Measurements from ENCODE around the gene XCL1.
"Not testable (repeated sequence)": the region's sequence is repeated elsewhere in the genome, so short reads cannot be mapped to it uniquely, and the experiment has no call there.

The XCL1 gene

GRCh38 chr1:168568346-168568745, 8.1 kb upstream of the XCL1 start:
- DNase-seq = no peak

DNA sequence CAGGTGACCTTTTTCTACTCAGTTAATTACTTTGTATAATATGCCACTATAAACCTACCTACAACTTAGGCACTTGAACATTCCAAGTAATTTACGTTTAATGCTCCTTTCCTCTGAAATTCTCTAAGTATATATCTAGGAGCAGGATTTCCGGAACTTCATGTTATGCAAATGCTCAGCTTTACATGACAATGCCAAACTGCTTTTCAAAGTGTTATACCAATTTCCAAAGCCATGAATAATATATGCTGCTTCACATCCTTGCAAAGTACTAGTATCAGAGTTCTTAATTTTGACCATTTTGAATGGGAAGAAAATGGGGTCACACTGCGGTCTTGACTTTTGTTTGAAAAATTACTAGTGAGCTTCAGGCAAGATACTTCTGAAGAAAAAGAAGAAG, 5.8 kb upstream of the XCL1 start:
- DNase-seq = no peak

DNA sequence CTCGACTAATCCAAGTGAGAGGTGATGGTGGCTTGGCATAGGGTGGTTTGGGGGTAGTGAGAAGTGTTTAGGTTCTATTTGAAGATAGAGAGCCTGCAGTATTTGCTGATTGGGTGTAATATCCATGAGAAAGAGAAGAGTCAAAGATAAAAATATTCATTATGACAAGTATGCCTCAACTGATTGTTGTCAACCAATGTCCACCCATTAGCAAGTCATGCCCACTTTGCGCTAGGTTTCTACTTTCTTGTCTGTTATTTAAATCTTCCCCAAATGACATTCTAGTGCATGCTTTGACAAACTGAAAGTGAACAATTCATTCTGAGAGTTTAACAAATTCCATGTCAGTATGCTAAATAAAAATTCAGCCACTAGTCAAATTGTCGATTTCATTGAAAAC, 3.8 kb upstream of the XCL1 start:
- DNase-seq = no peak

DNA sequence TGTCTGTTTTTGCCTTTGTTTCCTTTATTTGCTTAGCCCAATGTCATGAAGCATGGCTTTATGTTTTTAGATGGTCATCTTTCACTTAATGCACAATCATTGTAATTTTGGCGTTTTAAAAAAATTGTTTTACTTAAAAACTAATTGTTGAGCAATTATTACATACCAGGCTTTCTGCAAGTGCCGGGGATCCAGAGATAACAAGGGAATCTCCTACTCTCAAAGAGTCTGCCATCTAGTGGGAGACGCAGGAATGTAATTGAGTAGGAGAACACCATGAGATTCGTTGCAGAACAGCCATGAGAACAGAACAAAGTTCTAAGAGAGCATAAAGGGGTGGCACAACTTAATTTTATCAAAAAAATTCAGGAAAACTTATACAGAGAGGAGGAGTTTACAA, 2.2 kb upstream of the XCL1 start:
- DNase-seq = peak in 1 of 2 donors; percentile 24

DNA sequence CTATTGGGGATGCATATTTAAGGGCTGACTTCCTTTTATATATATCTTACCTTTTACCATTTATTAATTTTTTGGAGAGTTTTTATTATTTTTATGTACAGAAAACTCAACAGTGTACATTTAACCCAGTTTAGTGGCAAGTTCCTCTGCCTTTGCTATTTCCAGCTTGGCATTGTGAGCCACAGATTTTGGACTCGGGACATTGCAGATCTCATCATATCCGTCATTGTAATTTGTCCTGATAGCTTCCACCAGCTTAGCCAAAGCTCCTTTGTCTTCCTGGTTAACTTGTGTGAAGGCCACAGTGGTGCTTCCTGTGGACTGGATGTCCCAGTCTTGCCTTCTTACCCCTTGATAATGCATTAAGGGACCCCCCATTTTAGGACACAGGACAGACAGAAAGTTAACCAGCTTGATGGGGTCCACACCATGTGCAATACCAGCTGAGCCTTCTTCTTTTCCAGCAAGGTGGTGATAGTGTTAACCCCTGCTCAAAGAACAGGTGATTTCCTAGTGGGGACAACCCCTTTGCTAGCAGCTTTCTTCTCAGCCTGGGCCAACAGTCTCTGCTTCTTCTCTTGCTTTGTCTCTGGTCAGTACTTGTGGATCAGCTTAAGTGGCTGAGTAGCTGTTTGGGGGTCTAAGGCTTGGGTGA, 2.3 kb downstream of the XCL1 start:
- DNase-seq = not testable (repeated sequence)

DNA sequence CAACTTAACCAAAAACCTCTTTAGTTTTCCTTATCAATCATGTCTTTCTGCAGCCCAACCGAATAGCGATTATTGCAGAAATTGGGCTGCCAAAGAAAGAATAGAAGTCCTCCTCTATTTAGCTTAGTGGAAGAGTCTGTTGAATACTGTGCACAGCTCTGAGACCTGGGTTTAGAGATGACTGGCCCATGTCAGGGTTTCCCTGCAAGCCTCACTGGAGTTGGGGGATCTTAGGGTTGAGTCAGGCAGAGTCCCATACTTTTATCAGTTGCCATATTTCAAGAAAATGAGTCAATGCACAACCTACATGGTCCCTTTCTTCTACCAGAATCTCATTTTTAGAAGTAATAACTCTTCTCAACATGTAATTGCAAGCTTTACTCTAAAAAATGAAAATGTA, 3.9 kb downstream of the XCL1 start:
- not testable (repeated sequence) for DNase-seq

GRCh38 chr1:168580991-168581390, 4.6 kb downstream of the XCL1 start:
- not testable (repeated sequence) for DNase-seq

DNA sequence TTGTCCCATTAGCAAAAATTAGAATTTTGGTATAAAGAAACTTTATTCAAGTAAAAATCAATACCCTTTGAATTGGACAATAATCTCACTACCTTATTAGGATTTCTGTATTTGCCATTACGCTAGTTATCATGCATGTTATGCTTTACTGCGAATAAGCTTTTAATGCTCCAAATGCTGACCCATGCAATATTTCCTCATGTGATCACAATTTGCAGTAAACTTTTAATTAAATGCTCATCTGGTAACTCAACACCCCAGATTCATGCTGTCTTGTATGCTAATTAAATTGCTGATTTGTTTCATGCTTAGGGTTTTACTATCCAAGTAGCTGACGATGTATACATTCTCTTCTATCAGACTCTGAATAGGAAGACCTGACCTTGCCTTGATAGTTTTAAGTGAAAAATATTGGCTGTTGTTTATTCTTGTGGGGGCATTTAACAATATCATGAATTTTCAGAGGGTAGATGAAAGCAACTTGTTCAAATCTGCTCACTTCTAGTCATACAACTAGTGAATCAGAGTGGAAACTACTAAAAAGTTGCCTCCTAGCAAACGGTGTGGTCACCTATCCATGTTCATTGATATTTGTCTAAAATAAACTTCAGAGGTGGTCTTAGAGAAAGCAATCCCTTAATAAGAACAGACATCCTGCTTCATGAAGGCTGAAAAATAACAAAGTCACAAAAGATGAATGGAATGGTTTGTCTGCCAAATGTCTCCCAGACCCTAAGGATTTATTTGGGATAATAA, 5.6 kb downstream of the XCL1 start:
- DNase-seq = no peak

DNA sequence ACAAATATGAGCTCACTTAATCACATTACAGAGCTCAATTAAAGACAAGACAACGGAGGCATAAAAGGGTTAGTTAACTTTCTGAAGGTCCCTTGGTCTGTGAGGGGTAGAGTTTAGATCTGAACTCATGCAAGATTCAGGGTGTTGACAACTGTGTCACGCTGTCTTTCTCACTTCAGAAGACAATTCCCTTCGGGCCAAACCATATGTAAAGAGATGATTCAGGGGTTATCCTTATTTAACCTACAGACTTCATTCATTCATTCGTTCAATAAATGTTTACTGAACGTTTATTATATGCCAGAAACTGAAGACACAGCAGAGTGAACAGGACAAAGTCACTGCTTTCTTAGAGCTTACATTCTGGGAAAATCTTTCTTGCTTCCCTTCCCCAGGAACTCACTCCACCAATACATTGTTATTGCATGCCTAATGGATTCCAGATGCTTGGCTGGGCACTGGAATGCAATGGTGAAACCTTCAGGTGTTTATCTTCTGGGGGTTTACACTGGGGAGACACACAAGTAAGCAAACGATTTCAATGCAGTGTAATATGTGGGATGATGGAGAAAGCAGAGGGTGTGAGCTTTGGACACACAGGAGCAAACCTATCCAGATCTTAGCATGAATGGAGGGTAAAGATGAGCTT, 6.4 kb downstream of the XCL1 start:
- no peak for DNase-seq

GRCh38 chr1:168583571-168583970, 7.2 kb downstream of the XCL1 start:
- DNase-seq = no peak

DNA sequence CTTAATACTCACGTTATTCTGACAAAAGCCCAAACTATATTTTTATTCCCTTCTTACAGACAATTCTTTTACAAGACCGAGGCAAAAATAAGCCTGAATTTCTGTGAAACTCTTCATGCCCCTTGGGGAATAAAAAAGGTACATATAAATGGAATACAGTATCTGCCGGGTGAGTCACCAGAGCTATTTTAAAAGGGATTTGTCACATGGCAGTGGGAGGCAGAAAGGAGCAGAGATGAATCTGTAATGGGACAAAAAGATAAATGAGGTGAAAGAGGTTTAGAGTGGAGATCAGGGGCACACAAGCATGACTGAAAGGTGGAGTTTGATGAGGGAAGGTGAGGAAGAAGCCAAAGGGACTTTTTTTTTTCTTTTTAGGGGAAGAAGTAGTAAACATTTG, 8.8 kb downstream of the XCL1 start:
- no peak for DNase-seq

DNA sequence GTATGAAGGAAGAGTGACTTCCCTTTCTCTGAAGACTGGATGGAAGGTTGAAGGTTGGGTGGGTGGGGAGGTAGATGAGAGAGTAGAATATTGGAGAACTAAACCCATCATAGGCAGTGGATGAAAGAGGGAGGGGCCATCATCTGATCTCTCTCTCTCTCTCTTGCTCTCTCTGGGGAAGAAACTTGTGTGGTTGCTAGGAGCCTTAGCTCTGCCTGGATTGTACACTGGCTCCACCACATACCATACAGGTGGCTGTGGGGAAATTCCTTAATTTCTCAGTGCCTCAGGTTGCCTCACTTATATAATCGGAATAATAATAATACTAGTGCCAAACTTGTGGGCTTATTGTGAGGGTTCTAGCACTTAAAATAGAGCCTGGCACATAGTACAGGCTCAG, 9.5 kb downstream of the XCL1 start:
- DNase-seq = no peak

DNA sequence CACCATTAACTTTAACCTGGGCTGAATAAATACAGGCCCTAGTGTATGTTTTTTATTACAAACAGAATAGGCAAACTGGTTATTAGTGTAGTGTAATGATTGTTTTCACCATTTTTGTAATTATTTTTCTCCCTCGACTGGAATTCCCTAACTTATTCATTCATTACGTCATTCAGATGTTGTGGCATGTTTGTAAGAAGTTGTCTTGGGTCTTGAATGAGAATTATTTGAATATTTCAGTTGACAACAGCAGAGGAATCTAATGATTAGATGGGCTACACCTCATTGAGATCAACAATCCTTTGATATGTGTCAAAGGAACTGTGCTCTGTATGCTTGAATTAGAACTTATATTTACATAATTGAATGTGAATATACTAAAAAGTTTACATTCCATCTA, 12.8 kb downstream of the XCL1 start:
- no peak for DNase-seq

GRCh38 chr1:168591066-168591465, 14.7 kb downstream of the XCL1 start:
- no peak for DNase-seq

- no peak for DNase-seq
Measured at GRCh38 chr1:168591641-168592250, 15.3 kb downstream of the XCL1 start.

DNA sequence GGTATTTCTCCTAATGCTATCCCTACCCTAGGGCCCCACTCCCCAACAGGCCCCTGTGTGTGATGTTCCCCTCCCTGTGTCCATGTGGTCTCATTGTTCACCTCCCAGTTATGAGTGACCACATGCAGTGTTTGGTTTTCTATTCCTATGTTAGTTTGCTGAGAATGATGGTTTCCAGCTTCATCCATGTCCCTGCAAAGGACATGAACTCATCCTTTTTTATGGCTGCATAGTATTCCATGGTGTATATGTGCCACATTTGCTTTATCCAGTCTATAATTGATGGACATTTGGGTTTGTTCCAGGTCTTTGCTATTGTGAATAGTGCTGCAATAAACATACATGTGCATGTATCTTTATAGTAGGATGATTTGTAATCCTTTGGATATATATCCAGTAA, 19.0 kb downstream of the XCL1 start:
- DNase-seq = not testable (repeated sequence)

DNA sequence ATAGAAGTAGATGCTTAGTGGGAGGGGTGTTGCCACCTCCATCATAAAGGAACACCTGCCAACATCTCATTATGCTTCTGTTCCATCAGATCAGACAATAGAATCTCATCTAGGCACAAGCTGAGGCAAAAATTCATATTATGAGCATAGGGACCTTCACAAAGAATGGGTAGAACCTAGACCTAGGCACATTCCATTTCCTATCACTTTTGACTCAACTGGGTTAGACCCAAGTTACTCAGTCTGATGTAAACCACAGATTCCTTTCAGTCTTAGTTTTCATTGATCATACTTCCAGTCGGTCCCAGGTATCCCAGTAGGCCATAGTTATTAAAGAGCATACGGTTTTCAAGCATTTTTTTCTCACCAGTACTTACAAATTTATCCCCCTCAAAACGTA, 21.7 kb downstream of the XCL1 start:
- DNase-seq = no peak

- no peak for DNase-seq
Measured at GRCh38 chr1:168598892-168599291, 22.5 kb downstream of the XCL1 start.

DNA sequence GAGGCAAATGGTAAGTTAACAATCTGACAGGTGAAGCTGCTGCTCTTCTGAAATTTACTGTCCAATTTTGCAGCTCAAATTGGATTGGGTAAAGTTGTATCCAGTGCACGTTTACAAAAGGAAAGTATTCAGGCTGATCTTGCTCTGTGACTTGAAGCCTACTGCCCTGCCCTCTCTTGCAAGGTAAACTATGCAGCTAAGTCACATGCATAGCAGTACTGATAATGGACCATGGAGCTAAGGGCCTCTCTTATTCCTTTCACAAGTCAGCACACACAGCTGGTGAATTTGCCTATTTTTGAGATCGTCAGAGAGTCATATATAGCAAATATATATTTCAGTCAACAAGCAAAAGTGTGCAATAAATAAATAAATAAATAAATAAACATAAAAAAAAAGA, 23.2 kb downstream of the XCL1 start:
- no peak for DNase-seq

DNA sequence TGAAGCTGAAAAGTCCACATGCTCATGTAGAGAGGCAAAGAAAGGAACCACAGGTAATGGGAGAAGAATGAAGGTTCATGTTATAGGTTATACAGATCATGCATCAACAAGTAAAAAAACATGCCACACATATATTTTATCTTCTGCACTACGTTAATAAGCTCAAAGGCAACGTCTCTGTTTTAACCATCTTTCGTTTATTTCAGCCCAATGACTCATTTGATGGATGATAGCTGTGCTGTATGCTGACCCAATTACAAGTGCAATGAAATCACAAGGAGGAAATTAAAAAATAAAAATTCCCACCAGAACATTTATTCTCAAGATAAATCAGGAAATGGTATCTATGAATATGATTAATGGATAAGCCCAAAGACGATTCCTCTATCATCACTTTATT, 24.6 kb downstream of the XCL1 start:
- no peak for DNase-seq

- DNase-seq = peak; percentile 57 to 62
Measured at GRCh38 chr1:168603501-168604110, 27.2 kb downstream of the XCL1 start.

GRCh38 chr1:168605443-168605842, 29.0 kb downstream of the XCL1 start:
- DNase-seq = no peak

DNA sequence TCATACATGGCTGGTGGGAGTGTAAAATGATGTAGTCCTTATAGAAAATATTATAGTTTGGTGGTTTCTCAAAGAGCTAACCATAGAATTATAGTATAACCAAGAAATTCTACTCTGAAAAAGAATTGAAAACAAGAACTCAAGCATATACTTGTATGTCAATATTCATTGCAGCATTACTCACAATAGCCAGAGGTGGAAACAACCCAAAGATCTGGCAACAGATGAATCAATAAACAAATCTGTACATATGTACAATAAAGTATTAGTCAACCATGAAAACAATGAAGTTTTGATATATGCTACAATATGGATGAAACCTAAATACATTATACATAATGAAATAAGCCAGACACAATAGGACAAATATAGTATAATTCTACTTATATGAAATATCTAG, 29.7 kb downstream of the XCL1 start:
- DNase-seq = no peak
